Amniotic stem cell (primary cell): ENCODE results near the gene CROCC2.

Source experiments
- DNase-seq: peaks from one replicate; lab custom pipeline; 2025; lab: John Stamatoyannopoulos, UW

The CROCC2 gene

DNA sequence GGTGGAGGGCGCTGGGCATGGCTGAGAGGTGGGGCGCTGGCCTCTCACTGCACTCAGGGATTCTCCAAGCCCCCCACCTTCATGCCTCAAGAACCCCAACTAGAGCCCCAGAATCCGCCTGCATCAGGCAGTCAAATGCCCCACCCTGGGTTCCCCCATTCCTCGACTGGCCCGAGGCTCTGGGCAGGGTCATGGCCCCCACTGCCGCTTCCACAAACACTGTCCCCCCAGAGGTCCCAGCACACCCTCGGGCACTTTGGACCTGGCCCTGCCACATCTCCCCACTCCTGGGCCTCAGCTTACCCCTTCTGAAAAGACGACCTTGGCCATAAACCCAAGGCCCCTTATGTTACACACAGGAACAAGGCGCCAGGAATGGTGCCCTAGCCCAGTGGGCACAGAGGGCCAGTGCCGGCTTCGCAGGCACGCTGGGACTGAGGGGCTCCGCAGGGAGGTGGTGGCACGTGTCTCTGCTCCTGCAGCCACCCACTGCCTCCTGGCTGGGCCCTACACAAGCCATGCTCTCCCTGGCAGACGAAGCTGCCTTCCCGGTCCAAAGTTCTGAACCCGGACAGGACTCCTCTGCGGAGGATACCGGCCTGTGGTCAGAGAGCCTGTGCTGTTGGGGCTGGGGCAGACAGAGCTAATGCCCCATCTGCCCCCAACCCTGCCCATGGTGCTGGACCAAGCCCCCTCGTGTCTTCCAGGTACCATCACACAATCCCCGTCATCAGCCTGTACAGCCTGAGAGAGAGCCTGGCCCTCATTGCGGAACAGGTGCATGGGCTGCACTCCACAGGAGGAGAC is 30.7 kb upstream of the CROCC2 start:
- no peak for DNase-seq

DNA sequence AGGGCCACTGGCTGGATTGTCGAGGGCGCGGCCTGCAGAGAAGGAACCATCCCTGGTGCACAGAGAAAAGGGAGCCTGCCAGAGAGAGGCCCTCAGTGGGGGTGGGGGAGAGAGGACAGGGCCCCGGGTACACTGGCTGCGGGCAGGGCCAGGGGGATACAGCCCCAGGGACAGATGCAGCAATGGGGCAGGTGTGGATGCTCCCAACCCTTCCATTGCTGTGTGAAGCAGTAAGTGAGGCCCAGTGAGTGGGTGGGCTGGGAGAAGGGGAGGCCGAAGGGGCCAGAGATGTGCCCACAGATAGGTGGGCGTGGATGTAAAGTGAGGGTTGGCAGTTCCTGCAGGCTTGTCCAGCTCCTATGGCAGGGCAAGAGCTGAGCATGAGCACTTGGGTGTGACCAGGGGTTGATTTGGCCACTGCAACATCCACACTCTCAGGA is 30.1 kb upstream of the CROCC2 start:
- DNase-seq, result no peak

GRCh38 chr2:240876475-240877251 is 29.5 kb upstream of the CROCC2 start:
- no peak for DNase-seq

GRCh38 chr2:240877460-240878340 is 28.4 kb upstream of the CROCC2 start:
- DNase-seq, result no peak

DNA sequence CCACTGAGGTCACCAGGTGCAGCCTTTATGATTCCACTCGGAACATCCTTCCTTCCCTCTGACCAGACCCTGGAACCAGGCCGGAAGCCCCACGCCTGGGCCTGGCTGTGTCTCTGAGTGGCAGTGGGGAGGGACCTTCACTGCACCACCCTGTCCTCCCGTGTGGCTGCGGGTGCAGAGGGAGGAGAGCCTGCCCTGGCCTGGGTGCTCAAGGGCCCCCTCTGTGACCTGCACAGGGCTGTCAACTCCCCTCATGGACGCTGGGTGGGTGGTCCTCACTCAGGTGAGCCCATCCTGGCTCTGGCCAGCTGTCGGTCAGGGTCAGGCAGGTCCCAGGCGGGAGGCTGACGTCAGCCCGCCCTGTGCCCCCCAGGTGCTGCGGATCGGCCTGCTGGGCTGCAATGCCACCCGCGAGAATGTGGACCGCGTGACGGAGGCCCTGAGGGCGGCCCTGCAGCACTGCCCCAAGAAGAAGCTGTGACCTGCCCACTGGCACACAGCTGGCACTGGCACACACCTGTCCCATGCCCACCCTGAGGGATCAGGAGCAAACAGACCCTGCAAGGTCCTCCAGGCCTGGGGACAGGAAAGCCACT is 27.7 kb upstream of the CROCC2 start:
- no peak for DNase-seq

- DNase-seq, result no peak
Observed at GRCh38 chr2:240879105-240879504, 27.0 kb upstream of the CROCC2 start.

DNA sequence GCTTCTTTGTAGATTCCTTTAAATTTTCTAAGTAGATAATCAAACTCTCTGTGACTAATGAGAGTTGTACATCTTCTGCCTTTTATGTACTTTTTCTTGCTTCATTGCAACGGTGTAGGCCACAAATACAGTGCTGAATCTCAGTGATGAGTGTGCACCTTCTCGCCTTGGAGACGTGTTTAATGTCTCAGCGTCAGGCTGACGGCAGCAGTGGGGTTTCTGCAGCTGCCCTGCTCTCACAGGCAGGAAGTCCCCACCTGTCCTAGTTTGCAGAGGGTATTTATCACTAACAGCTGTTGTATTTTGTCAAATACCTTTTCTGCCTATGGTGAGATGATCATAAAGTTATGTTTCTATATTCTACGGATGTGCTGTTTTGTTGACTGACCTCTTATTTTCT is 24.2 kb upstream of the CROCC2 start:
- DNase-seq, result no peak

GRCh38 chr2:240884221-240884620 is 21.9 kb upstream of the CROCC2 start:
- DNase-seq, result no peak

- DNase-seq, result no peak
Observed at GRCh38 chr2:240884745-240885144, 21.4 kb upstream of the CROCC2 start.

GRCh38 chr2:240885566-240885965 is 20.6 kb upstream of the CROCC2 start:
- DNase-seq, result no peak

DNA sequence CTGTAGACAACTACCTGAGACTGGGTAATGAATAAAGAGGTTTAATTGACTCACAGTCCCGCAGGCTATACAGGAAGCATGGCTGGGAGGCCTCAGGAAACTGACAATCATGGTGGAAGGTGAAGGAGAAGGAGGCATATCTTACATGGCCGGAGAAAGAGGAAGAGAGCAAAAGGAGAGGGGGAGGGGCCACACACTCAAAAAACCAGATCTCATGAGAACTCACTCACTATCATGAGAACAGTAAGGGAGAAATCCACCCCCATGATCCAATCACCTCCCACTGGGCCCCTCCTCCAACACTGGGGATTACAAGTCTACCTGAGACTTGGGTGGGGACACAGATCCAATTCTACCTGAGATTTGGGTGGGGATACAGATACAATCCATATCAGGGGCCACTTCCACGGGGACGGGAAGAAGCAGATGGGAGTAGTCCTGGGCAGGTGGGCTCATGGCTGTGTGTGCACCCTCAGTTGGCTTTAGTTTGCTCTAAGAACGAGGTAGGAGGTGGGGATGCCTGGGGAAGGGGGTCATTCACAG is 20.0 kb upstream of the CROCC2 start:
- no peak for DNase-seq

DNA sequence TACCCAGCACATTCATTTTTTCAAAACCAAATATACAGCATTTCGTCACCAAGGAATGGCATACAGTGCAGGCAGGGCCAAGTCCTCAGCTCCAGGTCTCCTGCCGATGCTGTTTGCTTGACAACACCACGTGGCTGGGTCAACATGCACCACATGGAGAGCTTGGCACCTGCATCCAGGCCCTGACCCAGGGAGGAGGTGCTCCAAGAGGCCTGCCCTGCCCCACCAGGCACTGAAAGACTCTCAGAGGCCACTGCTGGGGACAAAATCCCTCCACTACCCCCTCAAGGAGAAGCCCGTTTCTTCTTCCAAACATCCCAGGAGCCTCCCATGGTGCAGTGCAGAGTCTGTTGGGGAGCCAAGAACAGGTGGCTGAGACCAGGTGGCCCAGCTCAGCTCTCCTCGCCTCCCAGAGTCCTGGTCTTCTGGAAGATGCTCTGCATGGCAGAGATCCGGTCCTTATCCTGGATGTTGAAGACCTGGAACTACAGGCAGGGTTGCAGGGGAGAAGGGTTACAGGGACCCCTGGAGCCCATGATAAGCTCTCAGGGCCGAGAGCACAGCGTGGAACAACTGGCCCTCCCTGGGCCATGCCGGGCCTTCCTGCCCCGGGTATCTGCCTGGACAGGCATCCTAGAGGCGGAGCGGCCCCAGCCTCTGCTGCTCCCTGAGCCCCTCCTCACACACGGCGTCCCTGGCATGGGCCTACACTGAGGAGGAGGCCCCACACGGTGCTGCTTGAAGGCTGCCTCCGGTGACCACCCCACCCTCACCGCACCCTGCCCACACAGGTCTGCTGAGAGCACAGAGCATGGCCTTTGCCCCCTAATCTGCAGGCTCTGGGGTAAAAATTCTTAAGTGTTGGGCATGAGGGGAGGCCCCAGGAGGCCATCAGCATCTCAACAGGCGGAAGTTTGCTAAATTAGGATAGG is 19.2 kb upstream of the CROCC2 start:
- DNase-seq, result no peak

GRCh38 chr2:240887631-240888030 is 18.5 kb upstream of the CROCC2 start:
- DNase-seq, result no peak

- no peak for DNase-seq
Observed at GRCh38 chr2:240888130-240888889, 17.8 kb upstream of the CROCC2 start.

GRCh38 chr2:240888890-240889573 is 17.1 kb upstream of the CROCC2 start:
- no peak for DNase-seq

DNA sequence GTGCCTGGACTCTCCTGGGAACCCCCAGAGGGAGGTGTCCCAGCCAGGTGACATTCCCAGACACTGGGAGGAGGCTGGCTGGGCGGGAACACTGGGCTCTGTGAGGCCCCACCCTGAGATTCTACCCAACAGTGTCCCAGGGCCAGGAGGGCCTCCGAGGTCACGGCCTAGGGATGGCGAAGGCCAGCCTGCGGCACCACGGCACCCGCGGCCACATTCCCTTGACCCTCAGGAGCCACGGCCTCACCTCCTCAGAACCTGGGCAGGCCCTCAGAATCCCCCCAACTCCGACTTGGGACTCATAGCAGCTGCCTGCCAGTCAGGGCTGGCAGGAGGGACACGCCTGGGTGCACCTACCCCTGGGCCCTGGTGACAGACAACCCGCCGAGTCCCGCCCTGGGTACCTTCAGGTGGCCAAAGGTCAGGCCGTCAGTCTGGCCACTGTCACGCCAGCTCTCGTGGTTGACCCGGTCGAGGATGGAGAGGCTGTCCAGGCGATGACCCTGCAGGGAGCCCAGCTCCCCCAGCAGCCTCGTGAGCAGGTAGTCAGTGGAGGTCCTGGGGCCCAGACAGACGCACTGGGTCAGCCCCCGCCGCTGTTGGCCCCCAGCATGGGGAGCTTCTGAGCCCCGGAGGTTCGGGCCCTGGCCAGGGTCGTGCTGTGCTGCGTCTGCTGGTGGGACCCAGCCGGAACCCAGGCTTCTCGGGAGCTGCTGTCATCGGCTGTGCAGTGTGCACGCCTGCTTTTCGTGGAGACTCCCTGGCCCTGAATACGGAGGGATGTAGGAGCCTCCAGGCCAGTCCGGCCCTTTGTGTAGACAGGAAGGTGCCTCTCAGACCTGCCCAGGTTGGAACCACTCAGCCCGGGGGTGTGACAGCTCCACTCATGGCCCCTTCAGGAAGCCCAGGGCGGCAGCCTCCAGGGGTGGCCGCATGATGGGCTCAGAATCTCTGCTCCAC is 16.3 kb upstream of the CROCC2 start:
- DNase-seq, result no peak

DNA sequence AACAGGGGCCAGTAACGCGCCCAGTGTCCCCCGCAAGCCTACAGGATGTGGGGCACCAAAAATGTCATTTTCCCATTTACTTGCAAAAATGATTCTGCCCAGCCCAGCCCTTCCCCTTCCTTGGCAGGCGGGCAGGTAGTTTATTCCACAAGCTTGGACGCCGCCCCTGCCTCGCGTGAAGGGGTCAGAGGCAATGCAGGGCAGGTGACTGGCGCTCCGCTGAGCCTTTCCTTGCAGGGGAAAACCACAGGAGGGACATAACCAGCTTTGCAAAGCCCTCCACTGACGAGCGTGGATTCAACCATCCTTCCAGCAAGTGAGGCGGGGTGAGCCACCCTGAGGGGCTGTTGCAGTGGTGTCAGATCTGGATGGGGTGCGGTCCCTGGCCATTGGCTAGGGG is 15.4 kb upstream of the CROCC2 start:
- no peak for DNase-seq
